HEK293 (cell line): ENCODE measurements around the gene UBE3B.

ENCODE experiments used
- CTCF ChIA-PET: fragments of 350-600 bp; formaldehyde crosslinking; extraction: SDS; loops from one replicate; lab custom pipeline; 2021; ENCODE audit warnings: antibody characterized with exemption; lab: Yijun Ruan, JAX
- POLR2A ChIA-PET: fragments of 300-600 bp; formaldehyde crosslinking; extraction: SDS; loops from one replicate; lab custom pipeline; 2020; ENCODE audit warnings: antibody characterized with exemption, inconsistent platforms; lab: Yijun Ruan, JAX
- H3K27ac ChIP-seq: fragments of 200-500 bp; sonication (Bioruptor generic); 2 replicates; pipeline ENCODE4 v1.5.1; 2014; ENCODE audit warnings: low read depth, low read length, control low read depth, inconsistent platforms; ENCODE audit errors: extremely low read depth
- H3K36me3 ChIP-seq, 2 experiments: fragments of 200-500 bp in 1 of 2; sonication (Bioruptor generic) in 1 of 2; 1 replicate in 1 of 2; 2 replicates in 1 of 2; pipeline ENCODE4 v1.5.1; 2014 to 2017; ENCODE audit warnings: inconsistent platforms in 2 of 2, low read length in 2 of 2; ENCODE audit not compliant: control insufficient read depth in 2 of 2, insufficient read depth in 1 of 2
- H3K4me1 ChIP-seq: fragments of 200-500 bp; sonication (Bioruptor generic); 2 replicates; pipeline ENCODE4 v1.5.1; 2014; ENCODE audit warnings: mild to moderate bottlenecking, low read length, inconsistent platforms; ENCODE audit not compliant: control insufficient read depth, insufficient read depth
- H3K4me3 ChIP-seq: 2 replicates; pipeline ENCODE4 v1.5.1; 2011; ENCODE audit warnings: low read depth, mild to moderate bottlenecking, control low read depth, low read length, moderate library complexity
- H3K9me3 ChIP-seq: fragments of 200-500 bp; sonication (Bioruptor generic); 2 replicates; pipeline ENCODE4 v1.5.1; 2014; ENCODE audit warnings: low read depth, low read length, inconsistent platforms; ENCODE audit not compliant: control insufficient read depth, insufficient read depth
- GLI4 ChIP-seq: fragments of 450-650 bp; formaldehyde crosslinking; IDR thresholded peaks from 2 replicates; pipeline ENCODE4 v1.5.1; 2016; ENCODE audit warnings: missing biosample characterization, missing genetic modification characterization
- GLIS2 ChIP-seq: fragments of 450-650 bp; formaldehyde crosslinking; IDR thresholded peaks from 2 replicates; pipeline ENCODE4 v1.5.1; 2016; ENCODE audit warnings: missing biosample characterization, missing genetic modification characterization
- MYNN ChIP-seq: fragments of 450-650 bp; formaldehyde crosslinking; IDR thresholded peaks from 2 replicates; pipeline ENCODE4 v1.5.1; 2016; ENCODE audit warnings: missing biosample characterization, missing genetic modification characterization, borderline replicate concordance
- SETDB1 ChIP-seq: IDR thresholded peaks from one replicate; pipeline ENCODE4 v1.6.1; 2017; ENCODE audit warnings: mild to moderate bottlenecking, low read length, moderate library complexity, mixed read lengths; ENCODE audit not compliant: insufficient read length
- YY1 ChIP-seq: fragments of 450-650 bp; formaldehyde crosslinking; IDR thresholded peaks from 2 replicates; pipeline ENCODE4 v1.5.1; 2018; ENCODE audit warnings: missing biosample characterization, missing genetic modification characterization
- ZBTB20 ChIP-seq: fragments of 450-650 bp; formaldehyde crosslinking; IDR thresholded peaks from 2 replicates; pipeline ENCODE4 v1.5.1; 2016; ENCODE audit warnings: missing biosample characterization, missing genetic modification characterization
- ZNF114 ChIP-seq: fragments of 450-650 bp; formaldehyde crosslinking; IDR thresholded peaks from 2 replicates; pipeline ENCODE4 v1.5.0; 2017; ENCODE audit warnings: missing biosample characterization, missing genetic modification characterization
- ZNF140 ChIP-seq: fragments of 450-650 bp; formaldehyde crosslinking; IDR thresholded peaks from 2 replicates; pipeline ENCODE4 v1.5.1; 2016; ENCODE audit warnings: missing biosample characterization, missing genetic modification characterization
- ZNF184 ChIP-seq: fragments of 450-650 bp; IDR thresholded peaks from 2 replicates; pipeline ENCODE4 v1.5.1; 2018; ENCODE audit warnings: missing biosample characterization, mild to moderate bottlenecking, missing genetic modification characterization
- ZNF266 ChIP-seq: fragments of 450-650 bp; formaldehyde crosslinking; IDR thresholded peaks from 2 replicates; pipeline ENCODE4 v1.5.1; 2016; ENCODE audit warnings: missing biosample characterization, missing genetic modification characterization, low read depth
- ZNF292 ChIP-seq: fragments of 450-650 bp; formaldehyde crosslinking; IDR thresholded peaks from 2 replicates; pipeline ENCODE4 v1.5.1; 2016; ENCODE audit warnings: low read depth, missing biosample characterization, missing genetic modification characterization, borderline replicate concordance
- ZNF311 ChIP-seq: fragments of 450-650 bp; formaldehyde crosslinking; IDR thresholded peaks from 2 replicates; pipeline ENCODE4 v1.5.1; 2017; ENCODE audit warnings: missing biosample characterization, missing genetic modification characterization, borderline replicate concordance
- ZNF354C ChIP-seq: fragments of 450-650 bp; formaldehyde crosslinking; IDR thresholded peaks from 2 replicates; pipeline ENCODE4 v1.5.1; 2016; ENCODE audit warnings: missing biosample characterization, missing genetic modification characterization, low read depth, borderline replicate concordance
- ZNF426 ChIP-seq: fragments of 450-650 bp; formaldehyde crosslinking; IDR thresholded peaks from 2 replicates; pipeline ENCODE4 v1.5.1; 2017; ENCODE audit warnings: missing biosample characterization, missing genetic modification characterization, mild to moderate bottlenecking, inconsistent platforms, moderate library complexity
- ZNF433 ChIP-seq: fragments of 450-650 bp; formaldehyde crosslinking; IDR thresholded peaks from 2 replicates; pipeline ENCODE4 v1.5.1; 2016; ENCODE audit warnings: missing biosample characterization, missing genetic modification characterization, low read depth
- ZNF558 ChIP-seq: fragments of 450-650 bp; formaldehyde crosslinking; IDR thresholded peaks from 2 replicates; pipeline ENCODE4 v1.5.1; 2016; ENCODE audit warnings: missing biosample characterization, missing genetic modification characterization
- ZNF677 ChIP-seq: fragments of 450-650 bp; IDR thresholded peaks from 2 replicates; pipeline ENCODE4 v1.5.0; 2018; ENCODE audit warnings: missing biosample characterization, mild to moderate bottlenecking, missing genetic modification characterization, moderate library complexity
- ZXDB ChIP-seq: fragments of 450-650 bp; formaldehyde crosslinking; IDR thresholded peaks from 2 replicates; pipeline ENCODE4 v1.5.1; 2016; ENCODE audit warnings: missing biosample characterization, missing genetic modification characterization
- TF ChIP-seq, protein P1 (sequence below): fragments of 450-650 bp; IDR thresholded peaks from 2 replicates; pipeline ENCODE4 v1.5.1; 2018; ENCODE audit warnings: missing biosample characterization, missing genetic modification characterization
- TF ChIP-seq, protein P2 (sequence below): fragments of 450-650 bp; formaldehyde crosslinking; IDR thresholded peaks from 2 replicates; pipeline ENCODE4 v1.5.1; 2016; ENCODE audit warnings: missing biosample characterization, missing genetic modification characterization, low read depth
- TF ChIP-seq, protein P3 (sequence below): fragments of 450-650 bp; formaldehyde crosslinking; IDR thresholded peaks from 2 replicates; pipeline ENCODE4 v1.5.1; 2016; ENCODE audit warnings: missing biosample characterization, missing genetic modification characterization
- TF ChIP-seq, protein P4 (sequence below): fragments of 450-650 bp; formaldehyde crosslinking; IDR thresholded peaks from 2 replicates; pipeline ENCODE4 v1.5.1; 2016; ENCODE audit warnings: missing biosample characterization, missing genetic modification characterization
- TF ChIP-seq, protein P5 (sequence below): fragments of 450-650 bp; formaldehyde crosslinking; IDR thresholded peaks from 2 replicates; pipeline ENCODE4 v1.5.1; 2017; ENCODE audit warnings: missing biosample characterization, missing genetic modification characterization
- TF ChIP-seq, protein P6 (sequence below): fragments of 450-650 bp; formaldehyde crosslinking; IDR thresholded peaks from 2 replicates; pipeline ENCODE4 v1.5.1; 2016; ENCODE audit warnings: missing biosample characterization, missing genetic modification characterization, borderline replicate concordance

The UBE3B gene

DNA sequence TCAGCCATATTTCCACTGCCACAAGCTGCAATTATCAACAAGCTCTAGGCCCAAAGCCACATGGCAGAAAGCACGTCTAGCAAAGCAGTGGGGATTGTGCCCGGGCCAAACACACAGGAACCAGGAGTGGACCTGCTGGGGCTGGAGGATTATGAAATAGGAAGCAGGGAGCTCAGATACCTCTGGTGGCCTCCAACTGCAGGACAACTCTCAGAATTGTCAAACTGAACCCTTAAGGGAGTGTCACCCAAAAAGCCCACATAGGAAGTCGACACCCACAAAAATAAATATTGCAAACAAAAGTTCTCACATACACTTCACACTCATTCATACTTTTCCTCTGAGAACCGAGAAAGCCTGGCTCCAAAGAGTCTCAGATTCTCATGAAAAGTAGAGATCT, 26.5 kb upstream of the UBE3B start (continued):
- TF ChIP-seq, protein P1, sequence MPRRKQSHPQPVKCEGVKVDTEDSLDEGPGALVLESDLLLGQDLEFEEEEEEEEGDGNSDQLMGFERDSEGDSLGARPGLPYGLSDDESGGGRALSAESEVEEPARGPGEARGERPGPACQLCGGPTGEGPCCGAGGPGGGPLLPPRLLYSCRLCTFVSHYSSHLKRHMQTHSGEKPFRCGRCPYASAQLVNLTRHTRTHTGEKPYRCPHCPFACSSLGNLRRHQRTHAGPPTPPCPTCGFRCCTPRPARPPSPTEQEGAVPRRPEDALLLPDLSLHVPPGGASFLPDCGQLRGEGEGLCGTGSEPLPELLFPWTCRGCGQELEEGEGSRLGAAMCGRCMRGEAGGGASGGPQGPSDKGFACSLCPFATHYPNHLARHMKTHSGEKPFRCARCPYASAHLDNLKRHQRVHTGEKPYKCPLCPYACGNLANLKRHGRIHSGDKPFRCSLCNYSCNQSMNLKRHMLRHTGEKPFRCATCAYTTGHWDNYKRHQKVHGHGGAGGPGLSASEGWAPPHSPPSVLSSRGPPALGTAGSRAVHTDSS (tag by site-specific recombination), result no peak
- no peak for TF ChIP-seq SETDB1
- no peak for TF ChIP-seq ZNF184 (tag by site-specific recombination)
- TF ChIP-seq, protein P2, sequence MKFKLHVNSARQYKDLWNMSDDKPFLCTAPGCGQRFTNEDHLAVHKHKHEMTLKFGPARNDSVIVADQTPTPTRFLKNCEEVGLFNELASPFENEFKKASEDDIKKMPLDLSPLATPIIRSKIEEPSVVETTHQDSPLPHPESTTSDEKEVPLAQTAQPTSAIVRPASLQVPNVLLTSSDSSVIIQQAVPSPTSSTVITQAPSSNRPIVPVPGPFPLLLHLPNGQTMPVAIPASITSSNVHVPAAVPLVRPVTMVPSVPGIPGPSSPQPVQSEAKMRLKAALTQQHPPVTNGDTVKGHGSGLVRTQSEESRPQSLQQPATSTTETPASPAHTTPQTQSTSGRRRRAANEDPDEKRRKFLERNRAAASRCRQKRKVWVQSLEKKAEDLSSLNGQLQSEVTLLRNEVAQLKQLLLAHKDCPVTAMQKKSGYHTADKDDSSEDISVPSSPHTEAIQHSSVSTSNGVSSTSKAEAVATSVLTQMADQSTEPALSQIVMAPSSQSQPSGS (tag by site-specific recombination), result no peak
- TF ChIP-seq, protein P3, sequence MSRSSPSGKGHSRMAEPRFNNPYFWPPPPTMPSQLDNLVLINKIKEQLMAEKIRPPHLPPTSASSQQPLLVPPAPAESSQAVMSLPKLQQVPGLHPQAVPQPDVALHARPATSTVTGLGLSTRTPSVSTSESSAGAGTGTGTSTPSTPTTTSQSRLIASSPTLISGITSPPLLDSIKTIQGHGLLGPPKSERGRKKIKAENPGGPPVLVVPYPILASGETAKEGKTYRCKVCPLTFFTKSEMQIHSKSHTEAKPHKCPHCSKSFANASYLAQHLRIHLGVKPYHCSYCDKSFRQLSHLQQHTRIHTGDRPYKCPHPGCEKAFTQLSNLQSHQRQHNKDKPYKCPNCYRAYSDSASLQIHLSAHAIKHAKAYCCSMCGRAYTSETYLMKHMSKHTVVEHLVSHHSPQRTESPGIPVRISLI (tag by site-specific recombination), result no peak

DNA sequence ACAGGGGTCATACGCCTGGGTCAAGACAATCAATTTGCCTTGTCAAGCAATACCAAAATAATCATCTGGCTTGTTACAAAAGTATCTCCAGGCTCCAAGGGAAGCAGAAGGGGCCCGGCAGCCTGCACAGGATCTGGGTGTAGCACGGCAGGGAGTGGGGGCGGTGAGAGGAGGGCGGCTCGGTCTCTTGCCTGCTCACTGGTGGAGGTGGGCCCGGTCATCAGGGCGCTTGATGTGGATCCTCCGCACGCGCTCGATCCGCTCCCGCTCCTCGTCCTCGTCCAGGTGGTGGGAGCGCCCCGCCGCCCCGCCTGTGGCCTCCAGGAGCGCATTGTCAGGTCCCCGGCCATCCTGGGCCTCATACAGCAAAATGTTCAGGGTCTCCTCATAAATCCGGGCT, 26.0 kb upstream of the UBE3B start:
- CTCF ChIA-PET, result interaction anchor here (1.1 to 2.8 kb wide), 2 partner anchors 18 to 23 kb away, joined by 6 to 10 read pairs; no protein-coding TSS in a partner anchor
- peaks cover 26 to 87% of the 10 kb centered on the region in 2 experiments for H3K36me3 ChIP-seq
- H3K4me1 ChIP-seq, result no peaks in the 10 kb centered on the region
- no peaks in the 10 kb centered on the region for H3K9me3 ChIP-seq
- no peak for TF ChIP-seq ZXDB (tag by site-specific recombination)
- no peak for TF ChIP-seq GLIS2
- no peak for TF ChIP-seq ZNF140 (tag by site-specific recombination)
- TF ChIP-seq, protein P4, sequence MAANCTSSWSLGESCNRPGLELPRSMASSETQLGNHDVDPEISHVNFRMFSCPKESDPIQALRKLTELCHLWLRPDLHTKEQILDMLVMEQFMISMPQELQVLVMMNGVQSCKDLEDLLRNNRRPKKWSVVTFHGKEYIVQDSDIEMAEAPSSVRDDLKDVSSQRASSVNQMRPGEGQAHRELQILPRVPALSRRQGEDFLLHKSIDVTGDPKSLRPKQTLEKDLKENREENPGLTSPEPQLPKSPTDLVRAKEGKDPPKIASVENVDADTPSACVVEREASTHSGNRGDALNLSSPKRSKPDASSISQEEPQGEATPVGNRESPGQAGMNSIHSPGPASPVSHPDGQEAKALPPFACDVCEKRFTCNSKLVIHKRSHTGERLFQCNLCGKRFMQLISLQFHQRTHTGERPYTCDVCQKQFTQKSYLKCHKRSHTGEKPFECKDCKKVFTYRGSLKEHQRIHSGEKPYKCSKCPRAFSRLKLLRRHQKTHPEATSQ (tag by site-specific recombination), result no peak
- TF ChIP-seq, protein P5, sequence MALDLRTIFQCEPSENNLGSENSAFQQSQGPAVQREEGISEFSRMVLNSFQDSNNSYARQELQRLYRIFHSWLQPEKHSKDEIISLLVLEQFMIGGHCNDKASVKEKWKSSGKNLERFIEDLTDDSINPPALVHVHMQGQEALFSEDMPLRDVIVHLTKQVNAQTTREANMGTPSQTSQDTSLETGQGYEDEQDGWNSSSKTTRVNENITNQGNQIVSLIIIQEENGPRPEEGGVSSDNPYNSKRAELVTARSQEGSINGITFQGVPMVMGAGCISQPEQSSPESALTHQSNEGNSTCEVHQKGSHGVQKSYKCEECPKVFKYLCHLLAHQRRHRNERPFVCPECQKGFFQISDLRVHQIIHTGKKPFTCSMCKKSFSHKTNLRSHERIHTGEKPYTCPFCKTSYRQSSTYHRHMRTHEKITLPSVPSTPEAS (tag by site-specific recombination), result no peak
- TF ChIP-seq ZNF354C, result no peak
- no peak for TF ChIP-seq ZNF311 (tag by site-specific recombination)
- no peak for TF ChIP-seq ZNF677 (tag by site-specific recombination)
- TF ChIP-seq ZNF433, result no peak
- TF ChIP-seq ZNF292 (tag by site-specific recombination), result no peak
- no peak for TF ChIP-seq ZNF114 (tag by site-specific recombination)
- no peak for TF ChIP-seq ZBTB20
- TF ChIP-seq, protein P6, sequence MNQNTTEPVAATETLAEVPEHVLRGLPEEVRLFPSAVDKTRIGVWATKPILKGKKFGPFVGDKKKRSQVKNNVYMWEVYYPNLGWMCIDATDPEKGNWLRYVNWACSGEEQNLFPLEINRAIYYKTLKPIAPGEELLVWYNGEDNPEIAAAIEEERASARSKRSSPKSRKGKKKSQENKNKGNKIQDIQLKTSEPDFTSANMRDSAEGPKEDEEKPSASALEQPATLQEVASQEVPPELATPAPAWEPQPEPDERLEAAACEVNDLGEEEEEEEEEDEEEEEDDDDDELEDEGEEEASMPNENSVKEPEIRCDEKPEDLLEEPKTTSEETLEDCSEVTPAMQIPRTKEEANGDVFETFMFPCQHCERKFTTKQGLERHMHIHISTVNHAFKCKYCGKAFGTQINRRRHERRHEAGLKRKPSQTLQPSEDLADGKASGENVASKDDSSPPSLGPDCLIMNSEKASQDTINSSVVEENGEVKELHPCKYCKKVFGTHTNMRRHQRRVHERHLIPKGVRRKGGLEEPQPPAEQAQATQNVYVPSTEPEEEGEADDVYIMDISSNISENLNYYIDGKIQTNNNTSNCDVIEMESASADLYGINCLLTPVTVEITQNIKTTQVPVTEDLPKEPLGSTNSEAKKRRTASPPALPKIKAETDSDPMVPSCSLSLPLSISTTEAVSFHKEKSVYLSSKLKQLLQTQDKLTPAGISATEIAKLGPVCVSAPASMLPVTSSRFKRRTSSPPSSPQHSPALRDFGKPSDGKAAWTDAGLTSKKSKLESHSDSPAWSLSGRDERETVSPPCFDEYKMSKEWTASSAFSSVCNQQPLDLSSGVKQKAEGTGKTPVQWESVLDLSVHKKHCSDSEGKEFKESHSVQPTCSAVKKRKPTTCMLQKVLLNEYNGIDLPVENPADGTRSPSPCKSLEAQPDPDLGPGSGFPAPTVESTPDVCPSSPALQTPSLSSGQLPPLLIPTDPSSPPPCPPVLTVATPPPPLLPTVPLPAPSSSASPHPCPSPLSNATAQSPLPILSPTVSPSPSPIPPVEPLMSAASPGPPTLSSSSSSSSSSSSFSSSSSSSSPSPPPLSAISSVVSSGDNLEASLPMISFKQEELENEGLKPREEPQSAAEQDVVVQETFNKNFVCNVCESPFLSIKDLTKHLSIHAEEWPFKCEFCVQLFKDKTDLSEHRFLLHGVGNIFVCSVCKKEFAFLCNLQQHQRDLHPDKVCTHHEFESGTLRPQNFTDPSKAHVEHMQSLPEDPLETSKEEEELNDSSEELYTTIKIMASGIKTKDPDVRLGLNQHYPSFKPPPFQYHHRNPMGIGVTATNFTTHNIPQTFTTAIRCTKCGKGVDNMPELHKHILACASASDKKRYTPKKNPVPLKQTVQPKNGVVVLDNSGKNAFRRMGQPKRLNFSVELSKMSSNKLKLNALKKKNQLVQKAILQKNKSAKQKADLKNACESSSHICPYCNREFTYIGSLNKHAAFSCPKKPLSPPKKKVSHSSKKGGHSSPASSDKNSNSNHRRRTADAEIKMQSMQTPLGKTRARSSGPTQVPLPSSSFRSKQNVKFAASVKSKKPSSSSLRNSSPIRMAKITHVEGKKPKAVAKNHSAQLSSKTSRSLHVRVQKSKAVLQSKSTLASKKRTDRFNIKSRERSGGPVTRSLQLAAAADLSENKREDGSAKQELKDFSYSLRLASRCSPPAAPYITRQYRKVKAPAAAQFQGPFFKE, result no peak
- no peak for TF ChIP-seq ZNF558 (tag by site-specific recombination)
- TF ChIP-seq YY1, result no peak
- TF ChIP-seq ZNF266, result no peak
- no peak for TF ChIP-seq MYNN (tag by site-specific recombination)
- no peak for TF ChIP-seq ZNF426
- no peak for TF ChIP-seq GLI4 (tag by site-specific recombination)
- TF ChIP-seq, all 188 proteins: peak for 0
- no peak overlapping the region for H3K27ac ChIP-seq
- no peak overlapping the region for H3K4me3 ChIP-seq
- POLR2A ChIA-PET, result interaction anchor here (0.6 kb wide), 1 partner anchor 614 kb away, joined by 3 read pairs; no protein-coding TSS in a partner anchor
